Brain microvascular endothelial cell (primary cell): ENCODE measurements around the gene FANCM.

ENCODE experiments used
- DNase-seq: peaks from one replicate; pipeline ENCODE4 v3.0.0-alpha.2; 2020
- H3K27ac ChIP-seq: fragments of 250-450 bp; sonication (Bioruptor Pico); 2 replicates; pipeline ENCODE4 v1.5.1; 2020; ENCODE audit warnings: mild to moderate bottlenecking, moderate library complexity
- H3K27me3 ChIP-seq: fragments of 250-450 bp; sonication (Bioruptor Pico); replicated peaks from 2 replicates; pipeline ENCODE4 v1.5.1; 2020; ENCODE audit warnings: mild to moderate bottlenecking
- H3K36me3 ChIP-seq: fragments of 250-450 bp; sonication (Bioruptor Pico); replicated peaks from 2 replicates; pipeline ENCODE4 v1.5.1; 2020; ENCODE audit warnings: mild to moderate bottlenecking
- H3K4me3 ChIP-seq: 2 replicates; pipeline ENCODE4 v1.5.1; 2011; ENCODE audit warnings: low read depth, mild to moderate bottlenecking, control low read depth, low read length, moderate library complexity
- CTCF ChIP-seq: IDR thresholded peaks from 2 replicates; pipeline ENCODE4 v1.5.1; 2011; ENCODE audit warnings: low read depth, mild to moderate bottlenecking, moderate library complexity, low read length, control low read depth, inconsistent platforms; ENCODE audit errors: missing control alignments
- in situ Hi-C: cut with HindIII; loops from 2 replicates; pipeline ENCODE4 v1.10.0; 2017; ENCODE audit warnings: low sequenced_read_pairs, low pct_ligation_motif_present

Gene FANCM

GRCh38 chr14:45222485-45223262, 86.9 kb downstream of the FANCM start:
- Histone ChIP-seq H3K27me3 (no peaks in the 10 kb centered on the region), H3K4me3 (no peak overlapping the region), H3K36me3 (peaks cover 6% of the 10 kb centered on the region), H3K27ac (no peak overlapping the region)
- no peak for TF ChIP-seq CTCF
- DNase-seq, result no peak
- in situ Hi-C loops, result no loop called here

GRCh38 chr14:45227566-45227965, 91.8 kb downstream of the FANCM start:
- Histone ChIP-seq H3K36me3 (peaks cover 9% of the 10 kb centered on the region), H3K4me3 (no peak overlapping the region), H3K27ac (no peak overlapping the region), H3K27me3 (no peaks in the 10 kb centered on the region)
- no peak for TF ChIP-seq CTCF
- no peak for DNase-seq
- in situ Hi-C loops, result no loop called here

- no peak overlapping the region for H3K4me3 ChIP-seq
- no peak for DNase-seq
- TF ChIP-seq CTCF, result no peak
- in situ Hi-C loops, result no loop called here
- H3K27me3 ChIP-seq, result no peaks in the 10 kb centered on the region
- no peak overlapping the region for H3K27ac ChIP-seq
- H3K36me3 ChIP-seq, result peaks cover 3% of the 10 kb centered on the region
These were observed 103.3 kb downstream of the FANCM start for GRCh38 chr14:45238988-45239387.

- no peak overlapping the region for H3K27ac ChIP-seq
- no peaks in the 10 kb centered on the region for H3K36me3 ChIP-seq
- no peak for TF ChIP-seq CTCF
- DNase-seq, result no peak
- in situ Hi-C loops, result no loop called here
- no peaks in the 10 kb centered on the region for H3K27me3 ChIP-seq
- no peak overlapping the region for H3K4me3 ChIP-seq
These were observed 107.0 kb downstream of the FANCM start for GRCh38 chr14:45242706-45243105.

- Histone ChIP-seq H3K4me3 (no peak overlapping the region), H3K27me3 (no peaks in the 10 kb centered on the region), H3K27ac (no peak overlapping the region), H3K36me3 (no peaks in the 10 kb centered on the region)
- no peak for DNase-seq
- in situ Hi-C loops, result no loop called here
- TF ChIP-seq CTCF, result no peak
These were observed 110.4 kb downstream of the FANCM start for GRCh38 chr14:45246151-45246550.

GRCh38 chr14:45246691-45247090, 111.0 kb downstream of the FANCM start:
- no peak for DNase-seq
- in situ Hi-C loops, result no loop called here
- Histone ChIP-seq H3K27me3 (no peaks in the 10 kb centered on the region), H3K4me3 (no peak overlapping the region), H3K27ac (peak overlapping the region; percentile 35), H3K36me3 (no peaks in the 10 kb centered on the region)
- TF ChIP-seq CTCF, result no peak
